Type B pancreatic cell (in vitro differentiated cells): ENCODE data around the gene TNFRSF19. TPM values are rescaled to one million over a fixed set of nuclear protein-coding genes. Genes with fewer than 3 reads are reported as not detected.

Experiments
- DNase-seq: peaks from one replicate; pipeline ENCODE4 v3.0.0; 2021; ENCODE audit warnings: mixed read lengths; ENCODE audit not compliant: unreplicated experiment; ENCODE audit errors: extremely low spot score
- H3K27ac Mint-ChIP-seq: 2 replicates; pipeline ENCODE4 v1.8.0; 2021; ENCODE audit warnings: mild to moderate bottlenecking, mixed read lengths
- H3K27me3 Mint-ChIP-seq: 2 replicates; pipeline ENCODE4 v1.8.0; 2021; ENCODE audit warnings: mixed read lengths
- H3K36me3 Mint-ChIP-seq: 2 replicates; pipeline ENCODE4 v1.8.0; 2021; ENCODE audit warnings: mixed read lengths
- H3K4me1 Mint-ChIP-seq: one replicate; pipeline ENCODE4 v1.8.0; 2021; ENCODE audit warnings: mixed read lengths; ENCODE audit not compliant: unreplicated experiment
- H3K4me3 Mint-ChIP-seq: 2 replicates; pipeline ENCODE4 v1.8.0; 2021; ENCODE audit warnings: mild to moderate bottlenecking, mixed read lengths
- H3K9me3 Mint-ChIP-seq: 2 replicates; pipeline ENCODE4 v1.8.0; 2021; ENCODE audit warnings: mixed read lengths
- total RNA-seq: library from RNA; stranded (reverse); gene quantifications from 2 replicates; pipeline ENCODE4 v1.2.1, GENCODE V29; 2021; ENCODE audit warnings: low replicate concordance
- TF ChIP-seq, protein P1 (sequence below): fragments of 200-600 bp; sonication (generic); conservative IDR thresholded peaks from 2 replicates; pipeline ENCODE4 v1.5.0; 2021; ENCODE audit warnings: antibody characterized with exemption, mild to moderate bottlenecking

TNFRSF19 gene
- total RNA-seq, 1 donor from 2014 or later: 64.4 TPM

- H3K36me3 Mint-ChIP-seq: peaks cover 27% of the 10 kb centered on the region
- no peaks in the 10 kb centered on the region for H3K9me3 Mint-ChIP-seq
- H3K4me3 Mint-ChIP-seq: no peak overlapping the region
- TF ChIP-seq, protein P1, sequence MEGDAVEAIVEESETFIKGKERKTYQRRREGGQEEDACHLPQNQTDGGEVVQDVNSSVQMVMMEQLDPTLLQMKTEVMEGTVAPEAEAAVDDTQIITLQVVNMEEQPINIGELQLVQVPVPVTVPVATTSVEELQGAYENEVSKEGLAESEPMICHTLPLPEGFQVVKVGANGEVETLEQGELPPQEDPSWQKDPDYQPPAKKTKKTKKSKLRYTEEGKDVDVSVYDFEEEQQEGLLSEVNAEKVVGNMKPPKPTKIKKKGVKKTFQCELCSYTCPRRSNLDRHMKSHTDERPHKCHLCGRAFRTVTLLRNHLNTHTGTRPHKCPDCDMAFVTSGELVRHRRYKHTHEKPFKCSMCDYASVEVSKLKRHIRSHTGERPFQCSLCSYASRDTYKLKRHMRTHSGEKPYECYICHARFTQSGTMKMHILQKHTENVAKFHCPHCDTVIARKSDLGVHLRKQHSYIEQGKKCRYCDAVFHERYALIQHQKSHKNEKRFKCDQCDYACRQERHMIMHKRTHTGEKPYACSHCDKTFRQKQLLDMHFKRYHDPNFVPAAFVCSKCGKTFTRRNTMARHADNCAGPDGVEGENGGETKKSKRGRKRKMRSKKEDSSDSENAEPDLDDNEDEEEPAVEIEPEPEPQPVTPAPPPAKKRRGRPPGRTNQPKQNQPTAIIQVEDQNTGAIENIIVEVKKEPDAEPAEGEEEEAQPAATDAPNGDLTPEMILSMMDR: no peak
- no peak for DNase-seq
- H3K4me1 Mint-ChIP-seq: peaks cover 60% of the 10 kb centered on the region
- no peaks in the 10 kb centered on the region for H3K27me3 Mint-ChIP-seq
- no peak overlapping the region for H3K27ac Mint-ChIP-seq
Measured at GRCh38 chr13:23628765-23629565, 58.8 kb downstream of the TNFRSF19 start.

GRCh38 chr13:23629566-23630272 lies 59.5 kb downstream of the TNFRSF19 start:
- H3K4me3 Mint-ChIP-seq: no peak overlapping the region
- H3K4me1 Mint-ChIP-seq: peaks cover 62% of the 10 kb centered on the region
- H3K36me3 Mint-ChIP-seq: peaks cover 27% of the 10 kb centered on the region
- H3K27ac Mint-ChIP-seq: no peak overlapping the region
- TF ChIP-seq, protein P1: no peak
- DNase-seq: no peak
- no peaks in the 10 kb centered on the region for H3K27me3 Mint-ChIP-seq
- no peaks in the 10 kb centered on the region for H3K9me3 Mint-ChIP-seq

DNA sequence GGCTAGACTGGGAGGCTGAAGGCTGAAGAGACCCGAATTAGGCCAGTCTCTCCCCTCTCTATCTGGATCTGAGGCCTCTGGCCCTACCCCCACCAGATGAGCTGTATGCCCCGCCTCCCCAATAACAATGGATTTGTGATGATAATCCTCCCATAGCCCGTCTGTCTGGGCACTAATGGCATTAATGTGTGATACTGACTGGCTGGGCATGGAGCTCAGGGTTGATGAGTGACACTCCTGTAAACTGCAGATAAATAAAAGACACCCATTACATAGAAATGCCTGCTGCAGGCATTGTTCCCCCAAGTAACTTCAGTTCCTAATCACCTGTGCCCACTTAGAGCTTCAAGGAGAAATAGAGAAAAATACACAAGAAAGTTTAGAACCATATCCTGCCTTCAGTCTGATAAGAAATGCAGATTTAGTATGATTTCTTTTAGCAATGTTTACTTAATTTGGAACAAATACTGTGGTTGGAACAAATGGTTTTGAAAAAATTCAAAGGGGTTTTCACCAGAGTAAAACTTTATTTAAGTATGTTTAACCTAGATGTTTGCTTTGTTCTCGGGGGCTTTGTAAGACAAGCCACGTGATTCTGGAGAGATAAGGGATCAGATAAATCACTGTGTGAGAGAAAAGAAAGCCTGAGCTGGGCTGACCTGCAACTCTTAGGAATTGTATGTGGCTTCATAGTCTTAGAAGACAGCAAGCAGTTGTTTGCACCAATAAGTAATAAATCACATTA lies 60.3 kb downstream of the TNFRSF19 start:
- Mint-ChIP-seq H3K9me3 (no peaks in the 10 kb centered on the region), H3K4me3 (peak overlapping the region; percentile 19), H3K4me1 (peaks cover 62% of the 10 kb centered on the region), H3K27me3 (no peaks in the 10 kb centered on the region), H3K36me3 (peaks cover 27% of the 10 kb centered on the region), H3K27ac (peak overlapping the region; percentile 59)
- TF ChIP-seq, protein P1: no peak
- no peak for DNase-seq

DNA sequence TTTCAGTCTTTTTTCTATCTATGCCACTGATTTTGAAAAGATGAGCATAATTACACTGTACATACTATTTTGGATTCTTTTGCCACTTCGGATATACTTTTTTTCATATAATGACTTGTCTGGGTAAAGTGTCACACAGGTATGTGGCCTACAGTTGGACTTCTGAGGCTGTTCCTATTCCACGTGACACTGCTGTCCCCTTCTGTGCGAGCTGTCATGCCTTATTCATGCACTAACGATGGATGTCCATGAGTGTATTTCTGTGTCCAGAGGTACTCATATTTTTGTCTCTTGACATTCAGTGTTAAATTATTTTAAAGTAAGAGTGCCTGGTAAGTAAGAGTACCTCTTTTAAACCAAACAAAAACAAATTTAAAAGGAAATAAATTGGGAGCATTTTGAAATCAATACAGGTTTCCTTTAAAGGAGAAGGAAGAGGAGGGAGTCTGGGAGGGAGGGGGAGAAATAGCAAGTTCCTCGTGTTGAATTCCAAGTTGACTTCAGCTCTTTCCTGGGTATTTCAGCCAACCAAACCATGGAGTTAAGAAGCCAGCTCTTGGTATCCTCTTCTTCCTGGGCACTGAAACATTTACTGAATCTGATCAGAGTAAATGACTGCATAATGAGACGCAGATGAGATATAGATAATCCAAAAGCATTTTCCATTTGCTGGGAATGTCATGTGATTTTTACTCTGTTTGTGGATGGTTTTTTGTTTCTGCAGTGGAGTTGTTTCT lies 61.3 kb downstream of the TNFRSF19 start:
- Mint-ChIP-seq H3K4me1 (peaks cover 64% of the 10 kb centered on the region), H3K27ac (peak overlapping the region; percentile 70), H3K4me3 (peak overlapping the region; percentile 36), H3K27me3 (no peaks in the 10 kb centered on the region), H3K36me3 (peaks cover 33% of the 10 kb centered on the region), H3K9me3 (no peaks in the 10 kb centered on the region)
- DNase-seq: no peak
- TF ChIP-seq, protein P1: no peak

- TF ChIP-seq, protein P1: no peak
- peaks cover 62% of the 10 kb centered on the region for H3K4me1 Mint-ChIP-seq
Measured at GRCh38 chr13:23632048-23632582, 61.9 kb downstream of the TNFRSF19 start.

More at GRCh38 chr13:23632048-23632582, 61.9 kb downstream of the TNFRSF19 start:
- H3K4me3 Mint-ChIP-seq: no peak overlapping the region
- no peaks in the 10 kb centered on the region for H3K9me3 Mint-ChIP-seq
- peak overlapping the region; percentile 3 for H3K27ac Mint-ChIP-seq
- peaks cover 30% of the 10 kb centered on the region for H3K36me3 Mint-ChIP-seq
- no peak for DNase-seq
- H3K27me3 Mint-ChIP-seq: no peaks in the 10 kb centered on the region
